ENCODE data around the gene KDELR1. TPM values are rescaled to one million over a fixed set of nuclear protein-coding genes. Genes with fewer than 3 reads are reported as not detected.
A peak's percentile ranks its signal among the peaks of the same experiment; 100 is the strongest.

Gene KDELR1
- total RNA-seq, 1 experiment from 2014 or later: 111 TPM

DNA sequence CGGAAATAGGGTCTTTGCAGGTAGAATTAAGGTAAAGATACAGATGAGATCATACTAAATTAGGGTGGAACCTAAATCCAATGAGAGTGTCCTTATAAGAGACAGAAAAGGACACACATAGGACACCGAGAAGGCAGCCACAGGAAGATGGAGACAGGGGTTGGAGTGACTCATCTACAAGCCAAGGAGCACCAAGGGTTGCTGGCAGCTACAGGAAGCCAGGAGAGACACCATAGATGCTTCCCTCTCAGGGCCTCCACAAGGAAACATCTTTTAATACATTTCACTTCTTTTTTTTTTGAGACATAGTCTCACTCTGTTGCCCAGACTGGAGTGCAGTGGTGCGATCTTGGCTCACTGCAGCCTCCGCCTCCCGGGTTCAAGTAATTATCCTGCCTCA is 37.7 kb downstream of the KDELR1 start:
- H3K27me3 ChIP-seq (ENCODE audit: control insufficient read depth, insufficient read depth, low read length): no peaks in the 10 kb centered on the region
- in situ Hi-C loops (cut with HindIII; ENCODE audit: low pct_unique_long_range_greater_than_20kb, low sequenced_read_pairs): no loop called here
- no peak overlapping the region for H3K27ac ChIP-seq (ENCODE audit: low read length)
- ATAC-seq: no peak
- POLR2A ChIA-PET: no interaction called here
- H3K4me1 ChIP-seq (ENCODE audit: control insufficient read depth, insufficient read depth, low read length): peaks cover 3% of the 10 kb centered on the region
- CTCF ChIA-PET: no interaction called here
- intact Hi-C loops (cut with micrococcal nuclease; ENCODE audit: unreplicated experiment): no loop called here
- no peak for DNase-seq (ENCODE audit: low read depth, low spot score)
- TF ChIP-seq, protein P1, sequence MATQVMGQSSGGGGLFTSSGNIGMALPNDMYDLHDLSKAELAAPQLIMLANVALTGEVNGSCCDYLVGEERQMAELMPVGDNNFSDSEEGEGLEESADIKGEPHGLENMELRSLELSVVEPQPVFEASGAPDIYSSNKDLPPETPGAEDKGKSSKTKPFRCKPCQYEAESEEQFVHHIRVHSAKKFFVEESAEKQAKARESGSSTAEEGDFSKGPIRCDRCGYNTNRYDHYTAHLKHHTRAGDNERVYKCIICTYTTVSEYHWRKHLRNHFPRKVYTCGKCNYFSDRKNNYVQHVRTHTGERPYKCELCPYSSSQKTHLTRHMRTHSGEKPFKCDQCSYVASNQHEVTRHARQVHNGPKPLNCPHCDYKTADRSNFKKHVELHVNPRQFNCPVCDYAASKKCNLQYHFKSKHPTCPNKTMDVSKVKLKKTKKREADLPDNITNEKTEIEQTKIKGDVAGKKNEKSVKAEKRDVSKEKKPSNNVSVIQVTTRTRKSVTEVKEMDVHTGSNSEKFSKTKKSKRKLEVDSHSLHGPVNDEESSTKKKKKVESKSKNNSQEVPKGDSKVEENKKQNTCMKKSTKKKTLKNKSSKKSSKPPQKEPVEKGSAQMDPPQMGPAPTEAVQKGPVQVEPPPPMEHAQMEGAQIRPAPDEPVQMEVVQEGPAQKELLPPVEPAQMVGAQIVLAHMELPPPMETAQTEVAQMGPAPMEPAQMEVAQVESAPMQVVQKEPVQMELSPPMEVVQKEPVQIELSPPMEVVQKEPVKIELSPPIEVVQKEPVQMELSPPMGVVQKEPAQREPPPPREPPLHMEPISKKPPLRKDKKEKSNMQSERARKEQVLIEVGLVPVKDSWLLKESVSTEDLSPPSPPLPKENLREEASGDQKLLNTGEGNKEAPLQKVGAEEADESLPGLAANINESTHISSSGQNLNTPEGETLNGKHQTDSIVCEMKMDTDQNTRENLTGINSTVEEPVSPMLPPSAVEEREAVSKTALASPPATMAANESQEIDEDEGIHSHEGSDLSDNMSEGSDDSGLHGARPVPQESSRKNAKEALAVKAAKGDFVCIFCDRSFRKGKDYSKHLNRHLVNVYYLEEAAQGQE (IDR thresholded peaks at IDR 0.05; ENCODE audit: insufficient read depth in 1 of 2, low read depth in 2 of 2, low read length in 1 of 2): no peak
- no peak for TF ChIP-seq SIN3A (IDR thresholded peaks at IDR 0.05; ENCODE audit: borderline replicate concordance, insufficient read depth, low read depth, low read length)
- TF ChIP-seq, protein P2, sequence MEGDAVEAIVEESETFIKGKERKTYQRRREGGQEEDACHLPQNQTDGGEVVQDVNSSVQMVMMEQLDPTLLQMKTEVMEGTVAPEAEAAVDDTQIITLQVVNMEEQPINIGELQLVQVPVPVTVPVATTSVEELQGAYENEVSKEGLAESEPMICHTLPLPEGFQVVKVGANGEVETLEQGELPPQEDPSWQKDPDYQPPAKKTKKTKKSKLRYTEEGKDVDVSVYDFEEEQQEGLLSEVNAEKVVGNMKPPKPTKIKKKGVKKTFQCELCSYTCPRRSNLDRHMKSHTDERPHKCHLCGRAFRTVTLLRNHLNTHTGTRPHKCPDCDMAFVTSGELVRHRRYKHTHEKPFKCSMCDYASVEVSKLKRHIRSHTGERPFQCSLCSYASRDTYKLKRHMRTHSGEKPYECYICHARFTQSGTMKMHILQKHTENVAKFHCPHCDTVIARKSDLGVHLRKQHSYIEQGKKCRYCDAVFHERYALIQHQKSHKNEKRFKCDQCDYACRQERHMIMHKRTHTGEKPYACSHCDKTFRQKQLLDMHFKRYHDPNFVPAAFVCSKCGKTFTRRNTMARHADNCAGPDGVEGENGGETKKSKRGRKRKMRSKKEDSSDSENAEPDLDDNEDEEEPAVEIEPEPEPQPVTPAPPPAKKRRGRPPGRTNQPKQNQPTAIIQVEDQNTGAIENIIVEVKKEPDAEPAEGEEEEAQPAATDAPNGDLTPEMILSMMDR (IDR thresholded peaks at IDR 0.05): no peak
- no peaks in the 10 kb centered on the region for H3K9me3 ChIP-seq (ENCODE audit: control insufficient read depth, insufficient read depth, low read depth, low read length)
- BruUV-seq (replicated peaks): no TSS peak
- no peak overlapping the region for H3K4me3 ChIP-seq (ENCODE audit: low read depth in 2 of 2, low read length in 2 of 2)
- no peaks in the 10 kb centered on the region for H3K36me3 ChIP-seq (ENCODE audit: control insufficient read depth, insufficient read depth, low read length)

DNA sequence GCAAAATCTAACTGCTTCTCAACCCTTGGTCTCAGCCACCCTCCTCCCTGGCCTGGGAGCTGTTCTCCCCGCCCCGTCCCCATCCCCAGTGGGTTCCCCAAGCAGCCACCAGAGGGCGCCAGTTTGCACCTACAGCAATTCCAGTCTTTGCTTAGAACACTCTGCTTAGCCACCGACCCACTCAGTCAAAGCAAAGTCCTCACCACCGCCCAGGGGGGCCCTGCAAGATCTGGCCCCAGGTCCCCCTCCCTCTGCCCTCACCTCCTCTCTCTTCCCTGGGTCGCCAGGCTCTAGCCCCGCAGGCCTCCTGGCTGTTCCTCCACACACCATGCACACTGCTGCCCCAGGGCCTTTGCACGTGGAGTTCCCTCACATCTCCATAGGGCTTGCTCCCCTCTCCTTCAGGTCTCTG is 40.0 kb downstream of the KDELR1 start:
- Histone ChIP-seq H3K9me3 (ENCODE audit: control insufficient read depth, insufficient read depth, low read depth, low read length) (no peaks in the 10 kb centered on the region), H3K4me3 (ENCODE audit: low read depth in 2 of 2, low read length in 2 of 2) (no peak overlapping the region), H3K4me1 (ENCODE audit: control insufficient read depth, insufficient read depth, low read length) (peaks cover 3% of the 10 kb centered on the region), H3K27me3 (ENCODE audit: control insufficient read depth, insufficient read depth, low read length) (no peaks in the 10 kb centered on the region), H3K36me3 (ENCODE audit: control insufficient read depth, insufficient read depth, low read length) (no peaks in the 10 kb centered on the region), H3K27ac (ENCODE audit: low read length) (no peak overlapping the region)
- intact Hi-C loops (cut with micrococcal nuclease; ENCODE audit: unreplicated experiment) (no loop called here), in situ Hi-C loops (cut with HindIII; ENCODE audit: low pct_unique_long_range_greater_than_20kb, low sequenced_read_pairs) (no loop called here)
- DNase-seq (ENCODE audit: low read depth, low spot score) (no peak), ATAC-seq (peak; percentile 77)
- BruUV-seq (replicated peaks): no TSS peak
- TF ChIP-seq, protein P2 (IDR thresholded peaks at IDR 0.05): peak; percentile 86
- TF ChIP-seq, protein P1 (IDR thresholded peaks at IDR 0.05; ENCODE audit: insufficient read depth in 1 of 2, low read depth in 2 of 2, low read length in 1 of 2): no peak
- CTCF ChIA-PET: no interaction called here
- POLR2A ChIA-PET: no interaction called here

All from Panc1 (cell line).